Measurements from ENCODE around the gene STX1A.
"Not testable (repeated sequence)": the region's sequence is repeated elsewhere in the genome, so short reads cannot be mapped to it uniquely, and the experiment has no call there.

Gene STX1A

GRCh38 chr7:73663033-73663432 is 56.4 kb downstream of the STX1A start:
- Histone ChIP-seq H3K36me3 (no peaks in the 10 kb centered on the region), H3K27ac (no peak overlapping the region), H3K4me3 (ENCODE audit: low read depth, low read length) (no peak overlapping the region), H3K27me3 (ENCODE audit: insufficient read depth, low read depth, severe bottlenecking) (no peaks in the 10 kb centered on the region), H3K9me3 (ENCODE audit: severe bottlenecking) (peaks cover 2% of the 10 kb centered on the region)
- no peak for TF ChIP-seq CTCF (IDR thresholded peaks at IDR 0.05; ENCODE audit: low read depth, low read length)
- no peak for DNase-seq

DNA sequence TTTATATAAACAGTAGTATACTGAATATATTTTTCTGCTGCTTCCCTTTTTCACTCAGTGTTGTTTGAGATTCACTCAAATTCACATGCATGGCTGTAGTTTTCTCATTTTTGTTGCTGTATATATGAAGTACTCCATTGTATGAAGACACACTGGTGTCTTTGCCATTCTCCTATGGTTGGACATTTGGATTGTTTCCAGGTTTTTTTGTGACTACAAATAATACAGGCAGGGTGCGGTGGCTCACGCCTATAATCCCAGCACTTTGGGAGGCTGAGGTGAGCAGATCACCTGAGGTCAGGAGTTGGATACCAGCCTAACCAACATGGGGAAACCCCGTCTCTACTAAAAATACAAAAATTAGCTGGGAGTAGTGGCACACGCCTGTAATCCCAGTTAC is 58.9 kb downstream of the STX1A start:
- not testable (repeated sequence) for H3K27ac ChIP-seq; H3K9me3 ChIP-seq (ENCODE audit: severe bottlenecking); DNase-seq; H3K27me3 ChIP-seq (ENCODE audit: insufficient read depth, low read depth, severe bottlenecking); H3K4me3 ChIP-seq (ENCODE audit: low read depth, low read length); H3K36me3 ChIP-seq

DNA sequence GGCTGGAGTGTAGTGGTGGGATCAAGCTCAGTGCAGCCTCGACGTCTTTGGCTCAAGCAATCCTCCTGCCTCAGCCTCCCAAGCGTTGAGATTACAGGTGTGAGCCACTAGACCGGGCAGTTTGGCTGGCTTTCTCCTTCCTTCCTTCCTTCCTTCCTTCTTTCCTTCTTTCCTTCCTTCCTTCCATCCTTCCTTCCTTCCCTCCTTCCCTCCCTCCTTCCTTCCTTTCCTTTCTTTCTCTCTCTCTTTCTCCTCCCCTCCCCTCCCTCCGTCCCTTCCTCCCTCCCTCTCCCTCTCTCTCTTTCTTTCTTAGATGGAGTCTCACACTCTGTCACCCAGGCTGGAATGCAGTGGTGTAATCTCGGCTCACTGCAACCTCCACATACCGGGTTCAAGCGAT is 59.5 kb downstream of the STX1A start:
- Histone ChIP-seq H3K4me3 (ENCODE audit: low read depth, low read length) (no peak overlapping the region), H3K27ac (no peak overlapping the region), H3K36me3 (no peaks in the 10 kb centered on the region), H3K9me3 (ENCODE audit: severe bottlenecking) (peaks cover 2% of the 10 kb centered on the region), H3K27me3 (ENCODE audit: insufficient read depth, low read depth, severe bottlenecking) (no peaks in the 10 kb centered on the region)
- no peak for TF ChIP-seq CTCF (IDR thresholded peaks at IDR 0.05; ENCODE audit: low read depth, low read length)
- no peak for DNase-seq

- H3K27me3 ChIP-seq (ENCODE audit: insufficient read depth, low read depth, severe bottlenecking); H3K36me3 ChIP-seq: not testable (repeated sequence)
Observed at GRCh38 chr7:73655309-73655708, 64.2 kb downstream of the STX1A start.

GRCh38 chr7:73652541-73652949 is 66.9 kb downstream of the STX1A start:
- Histone ChIP-seq H3K9me3 (ENCODE audit: severe bottlenecking) (no peaks in the 10 kb centered on the region), H3K36me3 (no peaks in the 10 kb centered on the region), H3K4me3 (ENCODE audit: low read depth, low read length) (no peak overlapping the region), H3K27me3 (ENCODE audit: insufficient read depth, low read depth, severe bottlenecking) (peaks cover 4% of the 10 kb centered on the region), H3K27ac (peak overlapping the region; percentile 2; the same call in 1 of the 2 replicates)
- no peak for TF ChIP-seq CTCF (IDR thresholded peaks at IDR 0.05; ENCODE audit: low read depth, low read length)
- peak; percentile 92 for DNase-seq

More at GRCh38 chr7:73655309-73655708, 64.2 kb downstream of the STX1A start:
- H3K4me3 ChIP-seq (ENCODE audit: low read depth, low read length); DNase-seq; H3K9me3 ChIP-seq (ENCODE audit: severe bottlenecking); H3K27ac ChIP-seq: not testable (repeated sequence)

DNA sequence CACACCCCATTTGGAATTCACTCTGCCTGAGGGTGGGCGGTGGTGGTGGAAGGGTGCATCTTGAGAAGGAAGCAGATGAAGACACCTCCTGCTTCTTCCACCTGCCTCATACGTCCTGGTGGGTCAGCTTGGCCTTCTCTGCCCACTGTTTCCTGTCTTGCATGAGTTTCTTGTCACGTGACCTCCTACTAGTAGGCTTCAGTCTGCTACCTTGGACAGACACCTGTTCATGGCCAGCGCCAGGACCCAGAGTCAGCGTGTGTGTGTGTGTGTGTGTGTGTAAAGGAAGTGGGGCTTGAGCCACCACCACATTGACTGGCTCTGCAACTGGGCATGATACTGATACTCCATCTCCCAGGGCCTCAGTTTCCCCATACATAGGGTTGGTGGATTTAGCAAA is 68.9 kb downstream of the STX1A start:
- peaks cover 4% of the 10 kb centered on the region for H3K27me3 ChIP-seq (ENCODE audit: insufficient read depth, low read depth, severe bottlenecking)
- TF ChIP-seq CTCF (IDR thresholded peaks at IDR 0.05; ENCODE audit: low read depth, low read length) = no peak

DNA sequence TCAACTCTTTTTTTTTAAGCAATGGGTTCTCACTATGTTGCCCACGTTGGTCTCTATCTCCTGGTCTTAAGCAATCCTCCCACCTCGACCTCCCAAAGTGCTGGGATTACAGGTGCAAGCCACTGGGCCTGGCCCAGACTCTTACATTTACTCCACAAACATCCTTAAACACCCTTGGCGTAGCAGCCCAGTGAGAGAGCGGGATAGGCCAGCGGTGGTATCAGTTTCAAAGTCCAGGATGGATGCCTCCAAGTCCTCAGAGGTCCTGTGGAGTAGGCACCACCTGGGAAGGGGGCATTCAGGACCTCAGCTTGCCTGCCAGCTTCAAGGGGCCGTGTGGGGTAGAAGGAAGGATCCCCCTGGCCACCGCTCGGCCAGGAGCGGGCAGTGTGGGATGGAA is 69.9 kb downstream of the STX1A start:
- Histone ChIP-seq H3K27ac (no peak overlapping the region), H3K27me3 (ENCODE audit: insufficient read depth, low read depth, severe bottlenecking) (peaks cover 4% of the 10 kb centered on the region), H3K9me3 (ENCODE audit: severe bottlenecking) (no peaks in the 10 kb centered on the region), H3K36me3 (no peaks in the 10 kb centered on the region), H3K4me3 (ENCODE audit: low read depth, low read length) (no peak overlapping the region)
- no peak for TF ChIP-seq CTCF (IDR thresholded peaks at IDR 0.05; ENCODE audit: low read depth, low read length)
- no peak for DNase-seq

More for the DNA sequence above, 68.9 kb downstream of the STX1A start:
- Histone ChIP-seq H3K27ac (no peak overlapping the region), H3K4me3 (ENCODE audit: low read depth, low read length) (no peak overlapping the region), H3K36me3 (no peaks in the 10 kb centered on the region), H3K9me3 (ENCODE audit: severe bottlenecking) (no peaks in the 10 kb centered on the region)
- no peak for DNase-seq
